Ishikawa (cell line): ENCODE measurements around the gene PIGV.

Source experiments
- CEBPB ChIP-seq: IDR thresholded peaks from 2 replicates; pipeline ENCODE4 v1.6.1; 2012
- CREB1 ChIP-seq: IDR thresholded peaks from 2 replicates; pipeline ENCODE4 v1.6.1; 2012; ENCODE audit warnings: low read depth
- EGR1 ChIP-seq: IDR thresholded peaks from 2 replicates; pipeline ENCODE4 v1.6.1; 2012
- EP300 ChIP-seq: IDR thresholded peaks from 2 replicates; pipeline ENCODE4 v1.6.1; 2012; ENCODE audit warnings: borderline replicate concordance
- FOXM1 ChIP-seq: IDR thresholded peaks from 2 replicates; pipeline ENCODE4 v1.6.1; 2012; ENCODE audit warnings: low read depth, borderline replicate concordance
- MAX ChIP-seq: IDR thresholded peaks from 2 replicates; pipeline ENCODE4 v1.6.1; 2012
- NFIC ChIP-seq: IDR thresholded peaks from 2 replicates; pipeline ENCODE4 v1.6.1; 2012
- RAD21 ChIP-seq: IDR thresholded peaks from 2 replicates; pipeline ENCODE4 v1.6.1; 2012; ENCODE audit warnings: low read depth
- REST ChIP-seq: IDR thresholded peaks from 2 replicates; pipeline ENCODE4 v1.6.1; 2012; ENCODE audit warnings: low read depth, mild to moderate bottlenecking
- TAF1 ChIP-seq: IDR thresholded peaks from 2 replicates; pipeline ENCODE4 v1.6.1; 2012; ENCODE audit warnings: low read depth, mild to moderate bottlenecking
- TCF12 ChIP-seq: IDR thresholded peaks from 2 replicates; pipeline ENCODE4 v1.6.1; 2012; ENCODE audit warnings: low read depth
- TEAD4 ChIP-seq: IDR thresholded peaks from 2 replicates; pipeline ENCODE4 v1.6.1; 2012
- USF1 ChIP-seq: IDR thresholded peaks from 2 replicates; pipeline ENCODE4 v1.6.1; 2012
- YY1 ChIP-seq: IDR thresholded peaks from 2 replicates; pipeline ENCODE4 v1.6.1; 2012; ENCODE audit warnings: low read depth
- ZBTB7A ChIP-seq: IDR thresholded peaks from 2 replicates; pipeline ENCODE4 v1.6.1; 2012; ENCODE audit warnings: low read depth

The PIGV gene

GRCh38 chr1:26814893-26815292 is 27.1 kb downstream of the PIGV start:
- no peak for TF ChIP-seq EGR1
- TF ChIP-seq FOXM1, result no peak
- no peak for TF ChIP-seq CREB1
- no peak for TF ChIP-seq EP300
- no peak for TF ChIP-seq NFIC
- TF ChIP-seq USF1, result no peak
- TF ChIP-seq YY1, result no peak
- TF ChIP-seq MAX, result no peak

- TF ChIP-seq TEAD4 (no peak), USF1 (no peak), ZBTB7A (no peak)
These were observed 33.1 kb downstream of the PIGV start for GRCh38 chr1:26820784-26821269.

GRCh38 chr1:26822737-26823395 is 35.1 kb downstream of the PIGV start:
- TF ChIP-seq TCF12 (no peak), YY1 (no peak), TEAD4 (no peak), REST (no peak), USF1 (no peak), ZBTB7A (no peak), EP300 (no peak), CREB1 (no peak), FOXM1 (no peak), MAX (no peak), CEBPB (no peak), NFIC (no peak), EGR1 (no peak), RAD21 (no peak)

- TF ChIP-seq FOXM1 (no peak), USF1 (peak; percentile 45), EP300 (peak; percentile 51; the same call in 1 of the 2 replicates), YY1 (peak; percentile 56; the same call in 1 of the 2 replicates), TEAD4 (peak; percentile 50), NFIC (peak; percentile 76), MAX (peak; percentile 83), TCF12 (peak; percentile 42; the same call in 1 of the 2 replicates), CEBPB (no peak)
These were observed 37.0 kb downstream of the PIGV start for GRCh38 chr1:26824731-26825130.

GRCh38 chr1:26826261-26827105 is 38.7 kb downstream of the PIGV start, which contains the start of gene ZDHHC18:
ZDHHC18 (plus strand) TSS chr1:26826688; CDS start chr1:26826805, 117 bp downstream.
- TF ChIP-seq YY1 (no peak), FOXM1 (no peak), TCF12 (peak; percentile 19; the same call in 1 of the 2 replicates), MAX (no peak; the same call in none of the 2 replicates), CEBPB (no peak), ZBTB7A (peak; percentile 52), EGR1 (0 out of 2 replicates have a peak, but pooled peaks have one; percentile 15), EP300 (no peak), NFIC (peak; percentile 84)

GRCh38 chr1:26827106-26827604 is 39.4 kb downstream of the PIGV start:
- TF ChIP-seq NFIC, result no peak
- no peak for TF ChIP-seq EGR1
- no peak for TF ChIP-seq ZBTB7A
- no peak for TF ChIP-seq MAX
- no peak for TF ChIP-seq EP300
- TF ChIP-seq TAF1, result no peak
